GM21529 (cell line): ENCODE data around the gene CAMKMT.
A peak's percentile ranks its signal among the peaks of the same experiment; 100 is the strongest.

ENCODE experiments used
- ATAC-seq: cut with Tn5 transposase; IDR thresholded peaks from one replicate; pipeline ENCODE4 v1.9.1; 2021; ENCODE audit not compliant: unreplicated experiment

Gene CAMKMT

DNA sequence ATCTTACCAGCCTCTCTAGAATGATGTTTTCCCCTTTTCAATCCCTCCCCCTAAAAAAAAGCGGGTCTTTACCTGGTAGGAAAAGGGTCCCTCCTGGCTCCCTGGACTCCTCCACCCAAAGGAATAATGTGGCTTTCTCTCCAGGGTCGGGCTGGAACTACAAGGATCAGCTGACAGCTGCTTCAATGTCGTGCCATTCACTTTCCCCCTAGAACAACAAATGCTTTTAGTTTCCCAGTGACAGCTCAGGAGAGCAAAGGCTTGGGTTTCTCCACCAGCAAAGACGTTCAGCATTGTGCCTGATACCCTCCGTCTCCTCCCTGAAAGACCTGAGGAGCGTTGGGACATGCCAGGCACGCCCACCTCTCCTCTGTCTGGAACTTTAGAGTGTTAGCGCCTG is 405.9 kb downstream of the CAMKMT start:
- no peak for ATAC-seq

DNA sequence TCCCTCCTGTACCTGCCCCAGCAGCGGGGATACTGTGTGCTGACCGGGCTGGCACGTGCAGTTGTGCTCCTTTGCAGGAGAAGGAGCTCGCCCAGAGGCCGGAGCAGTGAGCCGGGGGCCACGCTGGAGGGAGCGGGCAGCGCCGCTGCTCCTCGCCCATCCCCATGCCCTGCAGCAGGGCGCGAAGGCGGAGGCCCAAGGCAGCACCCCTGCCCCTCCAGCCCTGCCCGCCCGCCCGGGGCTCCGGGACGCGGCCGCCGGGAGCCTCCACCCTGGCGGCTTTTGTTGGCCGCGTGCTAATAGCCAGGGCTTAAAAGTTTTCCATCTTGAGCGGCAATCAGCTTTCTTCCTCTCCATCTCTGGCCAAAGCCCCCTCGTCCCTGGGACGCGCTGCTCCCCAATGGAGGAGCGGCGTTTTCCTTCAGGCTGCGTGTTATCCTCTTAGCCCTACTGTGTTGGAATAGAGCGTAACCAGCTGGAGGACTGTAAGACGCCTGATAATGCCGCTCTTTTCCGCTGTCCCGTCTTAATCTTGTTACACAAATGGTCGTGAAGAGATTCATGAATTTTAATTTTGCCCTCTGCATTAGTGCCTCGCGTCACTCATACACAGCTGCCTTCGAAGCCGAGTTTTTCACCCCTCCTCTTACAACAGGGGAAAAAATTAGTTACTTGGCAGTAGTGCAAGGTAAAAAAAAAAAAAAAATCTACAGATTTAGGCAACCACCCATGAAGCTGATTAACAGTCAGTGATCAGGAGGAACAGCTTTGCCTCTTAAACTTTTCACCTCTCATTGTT is 406.9 kb downstream of the CAMKMT start:
- ATAC-seq: no peak

DNA sequence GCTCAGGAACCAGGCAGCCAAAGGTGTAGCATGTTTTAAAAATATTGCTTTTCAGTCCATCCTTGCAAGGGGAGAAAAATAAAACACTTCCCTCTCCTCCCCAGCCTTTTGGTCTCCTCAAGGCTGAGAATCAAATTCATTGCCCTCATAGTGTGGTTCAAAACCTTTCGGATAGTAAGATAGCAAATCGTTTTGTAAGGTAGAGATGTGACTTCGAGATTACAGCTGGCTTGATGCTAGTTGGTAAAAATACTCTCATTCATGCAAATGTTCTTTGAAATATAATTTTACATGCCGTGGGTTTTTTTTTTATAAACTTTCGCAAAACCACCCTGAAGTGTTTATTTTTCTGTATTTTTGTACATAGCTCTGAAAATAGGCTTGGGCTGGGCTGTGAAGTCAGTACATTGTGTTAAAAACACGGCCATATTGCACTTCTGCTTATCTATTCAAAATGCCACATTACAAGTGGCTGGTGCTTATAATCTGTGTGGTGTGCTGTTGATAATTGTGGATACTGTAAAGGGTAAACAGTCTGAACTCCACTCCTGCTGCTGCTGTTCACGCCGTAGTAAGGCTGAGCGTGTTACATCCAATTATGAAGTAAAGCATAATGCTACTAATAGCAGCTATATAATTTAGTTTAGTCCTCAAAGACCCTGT is 407.7 kb downstream of the CAMKMT start:
- ATAC-seq: no peak

DNA sequence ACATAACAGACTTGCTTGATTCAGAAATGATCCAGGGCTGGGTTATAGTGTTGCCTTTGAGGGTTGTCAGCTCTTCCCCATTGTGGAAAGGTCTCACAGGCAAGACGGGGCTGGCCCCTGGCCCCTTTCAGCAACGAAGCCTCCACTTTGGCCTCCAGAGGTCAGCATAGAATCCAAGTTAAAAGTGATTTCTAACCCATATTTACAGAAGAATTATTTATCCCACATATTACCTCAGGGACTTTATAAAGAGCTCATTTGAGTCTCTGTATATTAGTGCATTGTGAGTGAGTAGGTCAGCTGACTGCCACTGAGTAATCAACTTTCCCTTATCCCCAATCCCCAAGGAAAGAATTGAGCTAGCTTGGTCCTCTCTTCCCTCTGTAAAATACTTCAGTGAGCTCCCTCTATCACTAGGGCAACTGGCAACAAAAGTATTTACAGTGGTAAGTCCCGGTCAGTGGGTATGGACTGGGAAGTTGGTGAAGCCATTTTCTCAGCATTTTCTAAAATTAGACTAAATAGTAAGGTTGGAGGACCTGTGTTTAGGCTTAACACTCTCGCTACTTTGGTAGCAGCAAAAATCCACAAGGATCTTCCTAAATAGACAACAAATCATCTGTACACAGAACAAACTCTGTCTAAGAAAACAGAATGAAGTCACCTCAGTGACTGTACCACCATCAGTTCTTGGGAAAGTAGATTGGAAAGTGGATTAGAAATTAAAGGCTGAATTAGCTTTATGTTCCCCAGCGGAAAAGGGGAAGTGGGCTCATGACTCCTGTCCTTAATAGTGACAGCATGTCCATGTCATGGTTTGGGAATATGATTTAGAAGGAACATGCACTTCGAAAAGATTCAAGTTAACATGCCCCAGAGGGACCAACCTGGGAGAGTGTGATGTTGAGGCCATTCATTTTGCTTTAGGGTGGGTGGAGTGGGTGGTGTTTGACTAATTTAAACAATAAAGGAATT is 408.8 kb downstream of the CAMKMT start:
- ATAC-seq: no peak

DNA sequence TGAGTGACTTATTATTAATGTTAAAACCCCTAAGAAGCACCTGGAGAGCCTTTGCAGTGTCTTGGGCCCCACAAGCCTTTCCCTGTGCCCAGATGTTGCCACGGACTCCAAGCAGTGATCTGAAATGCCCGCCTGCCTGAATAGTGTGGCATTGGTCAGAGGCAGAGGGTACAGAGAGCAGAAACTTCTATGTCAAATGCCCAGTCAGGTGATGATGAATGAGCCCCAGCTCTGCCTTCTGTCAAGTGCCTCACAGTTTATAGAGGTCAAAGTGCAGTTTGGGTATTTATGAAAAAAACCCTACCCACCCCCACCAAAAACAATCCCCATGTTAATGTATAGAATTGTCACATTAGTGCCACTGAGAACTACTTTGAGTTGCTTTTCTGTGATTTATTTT is 409.8 kb downstream of the CAMKMT start:
- no peak for ATAC-seq

DNA sequence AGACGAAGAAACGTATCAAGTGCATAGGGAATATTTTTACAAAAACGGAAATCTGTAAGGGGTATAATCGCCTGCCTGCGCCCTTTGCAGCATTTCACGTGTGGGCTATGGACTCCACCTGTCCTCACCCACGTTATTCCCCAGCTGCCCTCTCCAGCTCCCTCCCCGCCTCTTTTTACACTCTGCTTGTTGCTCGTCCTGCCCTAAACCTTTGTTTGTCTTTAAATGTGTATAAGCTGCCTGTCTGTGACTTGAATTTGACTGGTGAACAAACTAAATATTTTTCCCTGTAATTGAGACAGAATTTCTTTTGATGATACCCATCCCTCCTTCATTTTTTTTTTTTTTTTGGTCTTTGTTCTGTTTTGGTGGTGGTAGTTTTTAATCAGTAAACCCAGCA is 410.4 kb downstream of the CAMKMT start:
- ATAC-seq: no peak

DNA sequence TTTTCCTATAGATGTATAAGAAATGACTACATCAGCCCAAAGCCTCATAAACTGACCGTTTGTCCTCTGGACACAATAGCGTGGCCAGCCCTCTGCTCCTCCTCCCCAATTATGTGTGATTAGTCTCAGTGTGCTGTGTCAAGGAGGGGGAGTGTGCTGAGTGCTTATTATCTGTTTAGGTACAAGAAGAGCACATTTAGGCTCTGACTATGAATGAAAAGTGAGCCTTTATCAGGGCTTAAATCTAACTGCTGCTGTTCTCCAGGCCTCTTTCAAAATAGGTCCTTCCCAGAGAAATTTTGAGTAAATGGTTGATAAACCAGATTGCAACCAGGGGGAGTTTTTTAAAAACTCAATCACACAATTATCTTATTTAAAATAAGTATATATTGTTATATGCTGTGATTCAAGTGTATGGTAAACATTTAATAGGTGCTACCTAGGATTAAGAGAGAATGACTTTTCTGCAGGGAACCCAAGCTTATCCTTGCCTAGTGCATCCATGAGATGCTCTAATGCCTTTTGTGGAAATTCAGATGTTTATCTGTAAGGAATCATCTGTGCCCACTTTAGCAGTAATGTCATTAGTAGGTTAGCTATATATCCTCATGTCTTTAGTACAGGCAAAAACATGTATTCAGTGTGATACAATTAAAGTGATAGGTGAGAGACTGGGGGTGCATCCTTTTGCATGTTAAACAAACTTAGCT is 411.1 kb downstream of the CAMKMT start:
- ATAC-seq: no peak

DNA sequence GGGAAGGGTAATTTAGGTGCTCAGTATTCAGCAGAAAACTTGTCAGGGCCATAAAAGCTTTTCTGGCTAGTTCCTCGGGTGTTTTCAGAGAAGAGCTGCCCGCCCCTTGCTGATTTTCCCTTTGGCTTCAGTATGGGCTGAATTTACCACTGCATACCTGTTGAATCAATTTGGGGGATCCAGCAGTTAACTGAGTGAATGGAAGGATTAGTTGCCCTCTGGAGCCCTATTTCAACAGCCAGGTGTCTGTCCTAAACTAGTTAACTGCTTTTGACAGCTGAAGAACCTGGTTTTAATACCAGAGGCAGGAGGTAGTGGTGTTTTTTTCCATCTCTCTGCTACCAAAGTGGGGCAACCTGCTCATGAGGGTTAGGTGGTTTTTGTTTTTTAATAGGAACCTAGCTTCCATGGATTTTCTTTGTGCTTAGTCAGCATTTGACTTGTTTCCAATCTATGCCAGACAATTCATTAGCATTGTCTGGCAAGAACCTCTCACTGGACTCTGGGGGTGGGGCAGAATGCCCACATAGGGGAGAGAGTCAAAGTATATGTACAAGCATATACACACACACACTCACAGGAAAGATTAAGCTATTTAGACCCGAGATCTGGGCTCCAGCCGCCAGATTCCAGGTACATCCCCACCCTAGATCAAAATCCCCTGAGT is 413.2 kb downstream of the CAMKMT start:
- ATAC-seq: no peak

DNA sequence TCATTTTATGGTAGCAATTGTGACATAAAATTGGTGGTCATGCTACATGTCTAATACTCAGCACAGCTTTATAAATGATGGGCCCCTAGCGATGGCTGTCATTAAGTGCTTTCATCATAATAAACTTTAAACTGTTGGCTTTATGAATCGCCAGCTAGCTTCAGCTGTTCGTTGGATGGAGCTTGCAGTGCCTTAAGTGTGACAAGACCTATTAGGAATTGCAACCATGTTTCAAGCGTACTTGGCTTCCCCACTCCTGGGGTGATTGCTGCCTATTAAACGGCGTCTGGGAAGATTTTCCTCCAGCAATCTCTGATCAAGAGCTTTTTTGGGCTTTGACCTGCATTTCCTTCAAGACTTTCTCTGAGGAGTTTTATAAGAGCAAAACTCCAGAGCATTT is 415.3 kb downstream of the CAMKMT start:
- ATAC-seq: no peak

DNA sequence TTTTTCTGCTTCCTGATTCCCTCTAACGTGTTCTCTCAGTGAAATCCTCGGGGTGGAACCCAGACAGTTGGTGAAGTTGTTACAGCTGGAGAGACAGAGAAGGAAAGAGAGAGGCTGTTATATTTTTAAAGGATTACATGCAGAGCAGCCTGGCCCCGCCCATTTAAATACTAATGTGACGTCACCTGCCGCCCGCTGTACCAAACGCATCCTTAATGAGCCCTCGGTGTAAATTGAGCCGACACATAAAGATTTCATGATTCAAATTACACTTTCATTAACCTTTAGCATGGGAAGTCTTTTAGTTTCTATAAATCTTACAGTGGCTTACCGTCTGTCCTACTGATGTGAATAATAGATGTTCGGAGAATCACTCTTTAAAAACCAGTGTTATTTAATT is 415.8 kb downstream of the CAMKMT start:
- ATAC-seq: no peak

DNA sequence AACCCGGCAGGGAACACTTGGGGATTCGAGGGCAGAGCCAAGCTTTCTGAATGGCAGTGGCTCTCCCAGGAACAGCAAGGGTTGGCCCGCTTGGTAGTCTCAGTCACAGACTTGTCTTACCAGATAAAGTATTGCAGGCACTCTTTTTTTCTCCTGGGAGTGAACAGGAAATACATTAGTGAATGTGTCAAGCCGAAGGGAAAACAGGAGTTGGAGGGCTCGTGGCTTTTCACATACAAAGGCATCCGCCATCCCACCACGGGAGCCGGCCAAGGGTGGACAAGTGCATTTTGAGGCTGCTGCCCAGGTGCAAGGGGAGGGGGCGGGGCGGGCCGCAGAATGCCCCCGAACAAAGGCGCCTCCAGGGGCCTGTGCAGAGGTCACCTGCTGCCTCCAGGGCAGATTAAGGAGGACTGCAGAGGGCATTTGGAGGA is 416.5 kb downstream of the CAMKMT start:
- peak; percentile 52 for ATAC-seq

DNA sequence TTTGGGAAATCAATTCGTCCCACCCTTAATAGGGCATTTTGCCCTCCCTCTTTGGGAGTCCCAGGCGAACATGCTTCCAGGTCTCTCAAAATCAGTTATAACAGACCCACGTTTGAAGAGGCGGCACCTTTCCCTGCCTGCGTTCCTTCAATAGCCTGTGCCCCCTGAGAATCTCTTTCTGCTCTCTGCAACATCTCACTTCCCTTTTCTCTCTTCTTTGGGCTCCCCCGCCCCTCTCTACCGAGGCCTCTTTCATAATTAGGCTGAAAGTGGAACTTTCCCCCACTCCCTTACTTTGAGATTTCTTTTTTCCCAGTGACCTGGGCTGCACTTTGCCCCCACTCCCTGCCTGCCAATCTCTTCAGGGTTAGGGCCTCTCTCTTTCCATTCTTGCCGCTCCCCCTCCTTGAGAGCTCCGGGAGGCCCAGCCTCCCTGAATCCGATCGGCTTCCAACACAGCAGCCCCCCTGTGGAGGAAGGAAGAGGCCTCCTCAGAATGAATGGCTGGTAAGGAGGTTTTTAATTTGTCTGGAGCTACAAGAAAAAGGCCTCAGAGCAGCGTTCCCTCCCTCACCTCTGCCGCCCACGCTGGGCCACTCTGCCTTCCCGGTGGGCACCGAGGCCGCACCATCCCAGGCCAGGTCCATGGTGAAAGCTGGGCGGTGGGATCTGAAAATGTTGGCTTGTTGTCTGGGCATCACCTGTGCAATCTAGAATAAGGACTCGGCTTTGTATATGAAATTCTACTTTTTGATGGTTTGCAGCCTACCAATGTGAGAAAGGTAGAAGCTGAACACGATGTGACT is 417.1 kb downstream of the CAMKMT start:
- ATAC-seq: peak; percentile 98

DNA sequence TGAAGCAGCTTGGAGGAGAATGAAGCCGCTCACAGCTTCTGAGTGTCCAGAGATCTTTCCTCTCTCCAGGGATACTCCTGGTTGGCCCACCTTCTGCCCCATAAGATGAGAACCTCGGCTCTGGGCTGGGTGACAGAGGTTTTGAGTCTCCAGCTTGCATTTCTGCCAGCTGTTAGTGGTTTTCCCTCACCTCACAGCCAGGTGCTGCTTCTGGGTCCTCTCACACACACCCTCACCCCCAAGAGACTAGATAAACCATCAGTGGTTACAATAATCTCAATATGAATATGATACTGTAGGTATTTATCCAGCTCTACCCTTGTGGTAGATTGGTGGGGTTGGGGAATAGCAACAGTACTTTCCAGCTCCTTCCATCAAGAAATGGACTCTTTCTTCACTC is 418.0 kb downstream of the CAMKMT start:
- no peak for ATAC-seq

DNA sequence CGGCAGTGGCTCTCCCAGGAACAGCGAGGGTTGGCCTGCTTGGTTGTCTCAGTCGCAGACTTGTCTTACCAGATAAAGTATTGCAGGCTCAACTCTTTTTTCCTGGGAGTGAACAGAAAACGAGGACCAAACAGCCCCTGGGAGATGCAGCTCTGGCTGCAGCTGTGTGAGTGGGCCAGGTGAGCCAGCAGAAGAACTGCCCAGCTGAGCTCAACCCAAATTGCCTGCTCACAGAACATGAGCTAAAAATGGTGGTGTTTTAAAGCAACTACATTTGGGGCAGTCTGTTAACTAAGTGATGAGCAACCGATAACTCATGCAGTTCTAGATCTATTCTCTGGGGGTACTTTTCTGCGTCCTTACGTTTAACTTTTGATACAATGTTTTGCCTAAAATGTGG is 418.7 kb downstream of the CAMKMT start:
- ATAC-seq: no peak

DNA sequence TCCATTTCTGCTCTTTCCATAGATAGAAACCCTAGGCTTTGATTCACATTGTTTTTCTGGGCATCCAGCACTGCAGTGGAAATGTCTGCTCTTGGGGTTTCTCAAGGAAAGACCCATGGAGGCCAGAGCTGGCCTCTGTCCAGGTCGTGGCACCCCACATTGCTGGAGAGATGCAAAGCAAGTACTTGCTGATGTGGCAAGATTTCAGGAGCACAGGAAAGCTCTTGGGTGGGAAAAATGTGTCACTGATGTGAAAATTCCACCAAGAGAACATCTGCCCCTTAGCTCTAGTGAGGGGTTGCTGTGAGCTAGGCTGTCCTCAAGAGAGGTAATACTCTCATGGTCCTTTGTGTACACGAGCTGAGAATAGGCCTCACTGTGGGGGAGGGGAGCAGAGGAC is 423.7 kb downstream of the CAMKMT start:
- no peak for ATAC-seq

DNA sequence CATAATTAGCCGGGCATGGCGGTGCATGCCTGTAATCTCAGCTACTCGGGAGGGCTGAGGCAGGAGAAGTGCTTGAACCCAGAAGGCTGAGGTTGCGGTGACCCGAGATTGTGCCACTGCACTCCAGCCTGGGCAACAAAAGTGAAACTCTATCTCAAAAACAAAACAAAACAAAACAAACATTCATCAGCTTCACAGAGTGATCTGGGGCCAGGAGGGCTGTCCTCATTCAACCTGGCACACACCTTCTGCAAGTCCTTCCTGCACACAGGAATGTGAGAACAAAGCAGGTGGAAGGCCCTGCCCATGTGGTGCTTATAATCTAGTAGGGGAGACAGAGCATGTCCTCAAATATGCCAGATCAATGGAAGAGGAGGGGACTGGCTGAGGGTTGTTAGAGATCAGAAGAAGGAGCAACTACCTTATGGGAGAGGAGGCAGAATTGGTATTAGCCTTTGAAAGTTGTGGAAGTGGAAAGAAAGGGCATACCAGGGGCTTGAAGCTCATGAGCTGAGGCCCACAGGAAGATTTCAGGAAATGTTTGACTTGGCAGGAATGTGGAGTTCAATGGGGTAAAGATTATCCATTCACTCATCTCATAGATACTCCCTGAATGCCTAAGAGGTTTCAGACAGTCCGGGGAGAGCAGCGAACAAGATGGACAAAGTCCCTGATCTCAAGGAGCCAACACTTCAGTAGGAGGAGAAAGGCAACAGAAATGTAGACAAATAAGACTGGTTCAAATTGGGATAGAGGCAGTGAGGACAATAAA is 424.5 kb downstream of the CAMKMT start:
- ATAC-seq: no peak

DNA sequence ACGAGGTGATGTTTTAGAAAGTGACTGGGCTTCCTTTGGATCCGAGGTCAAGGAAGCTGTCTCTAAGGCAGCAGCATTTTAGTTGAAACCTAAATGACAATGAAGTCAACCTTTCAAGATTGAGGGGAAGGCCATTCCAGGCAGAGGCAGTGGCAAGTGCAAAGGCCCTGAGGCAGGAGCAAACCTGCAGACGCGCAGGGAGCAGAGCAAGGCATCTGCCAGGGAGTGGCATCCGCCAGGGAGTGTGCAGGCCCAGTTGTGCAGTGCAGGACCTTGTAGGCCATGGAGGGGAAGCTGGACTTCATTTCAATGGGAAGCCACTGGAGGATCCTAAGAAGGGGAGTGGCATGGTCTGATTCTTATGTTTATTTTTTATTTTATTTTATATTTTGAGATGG is 425.1 kb downstream of the CAMKMT start:
- ATAC-seq: no peak

DNA sequence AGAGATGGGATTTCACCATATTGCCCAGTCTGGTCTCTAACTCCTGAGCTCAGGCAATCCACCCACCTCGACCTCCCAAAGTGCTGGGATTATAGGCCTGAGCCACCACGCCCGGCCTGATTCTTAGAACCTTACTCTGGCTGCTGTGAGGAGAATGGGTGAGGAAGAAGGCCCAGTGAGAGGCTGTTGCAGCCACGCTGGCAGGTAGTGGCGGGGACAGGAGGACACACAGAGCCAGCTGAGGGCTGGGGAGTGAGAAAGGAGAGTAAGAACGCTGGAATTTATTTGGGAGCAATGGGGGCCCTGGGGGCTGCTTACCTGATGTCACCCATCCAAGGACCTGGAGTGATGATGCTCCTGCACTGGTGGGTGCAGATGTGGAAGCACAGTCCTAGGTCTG is 425.9 kb downstream of the CAMKMT start:
- no peak for ATAC-seq

DNA sequence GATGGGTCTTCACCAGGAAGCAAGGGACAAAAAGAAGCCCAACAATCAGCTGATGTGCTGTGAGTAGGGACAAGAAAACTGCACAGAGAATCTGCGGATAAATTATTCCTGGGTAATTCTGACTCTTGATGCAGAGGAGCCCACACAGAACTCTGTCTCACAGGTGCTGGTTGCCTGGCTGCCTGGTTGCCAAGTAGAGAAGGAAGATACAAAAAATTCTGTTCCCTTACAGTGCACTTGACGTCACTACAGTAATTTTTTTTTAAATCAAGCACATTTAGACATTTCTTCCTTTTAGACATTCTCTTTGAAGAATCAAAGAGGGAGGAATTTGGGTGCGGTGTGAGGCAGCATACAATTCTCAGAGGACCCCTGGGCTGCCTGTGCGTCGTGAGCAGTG is 427.7 kb downstream of the CAMKMT start:
- no peak for ATAC-seq
